ENCODE results near the gene UGT1A9.
"Not testable (repeated sequence)": the region's sequence is repeated elsewhere in the genome, so short reads cannot be mapped to it uniquely, and the experiment has no call there.

DNA sequence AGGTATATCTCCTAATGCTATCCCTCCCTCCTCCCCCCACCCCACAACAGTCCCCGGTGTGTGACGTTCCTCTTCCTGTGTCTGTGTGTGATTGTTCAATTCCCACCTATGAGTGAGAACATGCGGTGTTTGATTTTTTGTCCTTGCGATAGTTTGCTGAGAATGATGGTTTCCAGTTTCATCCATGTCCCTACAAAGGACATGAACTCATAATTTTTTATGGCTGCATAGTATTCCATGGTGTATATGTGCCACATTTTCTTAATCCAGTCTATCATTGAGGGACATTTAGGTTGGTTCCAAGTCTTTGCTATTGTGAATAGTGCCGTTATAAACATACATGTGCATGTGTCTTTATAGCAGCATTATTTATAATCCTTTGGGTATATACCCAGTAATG is 29.1 kb downstream of the UGT1A9 start:
- TF ChIP-seq CTCF, POLR2AphosphoS5, EP300 (IDR thresholded peaks at IDR 0.05): not testable (repeated sequence)
